Stimulated activated effector memory CD8-positive, alpha-beta T cell treated with anti-CD3 and anti-CD28 coated beads, Interleukin-12 subunit alpha, Interleukin-12 subunit beta, amount 100 ng/mL, for 72 hours (primary cell): ENCODE measurements around the gene ARMC3.

Experiments
- ATAC-seq: fragments of 150-1000 bp; cut with Tn5 transposase; 2 replicates; pipeline ENCODE4 v1.10.0; 2021
- DNase-seq, 2 donors: peaks; one replicate each; pipeline ENCODE4 v3.0.0; 2021 to 2022; ENCODE audit warnings: low spot score in 2 of 2
- H3K27ac Mint-ChIP-seq: one replicate; pipeline ENCODE4 v1.8.0; 2022; ENCODE audit warnings: mild to moderate bottlenecking, mixed read lengths
- H3K36me3 Mint-ChIP-seq: one replicate; pipeline ENCODE4 v1.8.0; 2022; ENCODE audit warnings: mild to moderate bottlenecking, mixed read lengths
- H3K4me1 Mint-ChIP-seq: one replicate; pipeline ENCODE4 v1.8.0; 2022; ENCODE audit warnings: mixed read lengths
- H3K4me3 Mint-ChIP-seq: one replicate; pipeline ENCODE4 v1.8.0; 2022; ENCODE audit warnings: mild to moderate bottlenecking, mixed read lengths
- H3K9me3 Mint-ChIP-seq: one replicate; pipeline ENCODE4 v1.8.0; 2022; ENCODE audit warnings: mixed read lengths

ARMC3 gene

DNA sequence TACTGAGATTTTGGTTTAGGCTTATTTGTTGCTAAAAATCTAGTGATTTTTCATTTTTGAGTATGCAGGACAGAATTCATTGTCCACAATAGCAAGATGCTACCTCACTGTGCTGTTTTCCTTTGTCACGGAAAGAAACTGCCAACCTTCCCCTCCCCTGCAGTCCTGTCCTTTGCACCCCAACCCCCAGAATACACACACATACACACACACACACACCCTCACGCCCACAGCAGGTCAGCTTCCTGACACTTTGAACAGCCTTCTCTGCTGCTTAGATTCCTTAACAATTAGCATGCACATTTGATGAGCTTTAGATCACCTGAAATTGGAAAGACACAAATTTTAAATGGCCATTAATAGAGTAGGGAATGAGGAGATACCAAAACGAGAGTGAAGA is 32.1 kb downstream of the ARMC3 start:
- ATAC-seq: no peak
- H3K36me3 Mint-ChIP-seq: no peaks in the 10 kb centered on the region
- no peak overlapping the region for H3K4me3 Mint-ChIP-seq
- H3K27ac Mint-ChIP-seq: no peak overlapping the region
- H3K4me1 Mint-ChIP-seq: no peaks in the 10 kb centered on the region
- no peak for DNase-seq
- H3K9me3 Mint-ChIP-seq: no peaks in the 10 kb centered on the region

DNA sequence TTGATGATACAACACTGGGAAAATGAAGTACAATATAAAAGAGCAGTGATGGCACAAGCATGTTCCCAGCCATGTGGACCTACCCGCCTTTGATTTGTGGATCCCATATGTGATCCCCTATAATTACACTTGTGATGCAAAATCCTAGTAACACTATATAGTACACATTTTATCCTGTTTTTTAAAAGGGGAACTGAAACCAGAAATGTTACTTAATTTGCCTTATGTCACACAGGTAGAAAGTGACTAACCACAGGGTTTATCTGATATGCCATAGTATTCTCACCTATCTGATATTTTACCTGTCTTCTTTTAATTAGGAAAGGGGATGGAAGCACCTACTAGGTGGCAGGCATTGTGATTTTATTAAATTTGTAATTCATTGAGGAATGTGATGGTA is 35.0 kb downstream of the ARMC3 start:
- ATAC-seq (no peak), DNase-seq (no peak)
- H3K4me3 Mint-ChIP-seq: no peak overlapping the region
- no peaks in the 10 kb centered on the region for H3K4me1 Mint-ChIP-seq
- H3K36me3 Mint-ChIP-seq: no peaks in the 10 kb centered on the region
- H3K27ac Mint-ChIP-seq: no peak overlapping the region
- H3K9me3 Mint-ChIP-seq: no peaks in the 10 kb centered on the region

DNA sequence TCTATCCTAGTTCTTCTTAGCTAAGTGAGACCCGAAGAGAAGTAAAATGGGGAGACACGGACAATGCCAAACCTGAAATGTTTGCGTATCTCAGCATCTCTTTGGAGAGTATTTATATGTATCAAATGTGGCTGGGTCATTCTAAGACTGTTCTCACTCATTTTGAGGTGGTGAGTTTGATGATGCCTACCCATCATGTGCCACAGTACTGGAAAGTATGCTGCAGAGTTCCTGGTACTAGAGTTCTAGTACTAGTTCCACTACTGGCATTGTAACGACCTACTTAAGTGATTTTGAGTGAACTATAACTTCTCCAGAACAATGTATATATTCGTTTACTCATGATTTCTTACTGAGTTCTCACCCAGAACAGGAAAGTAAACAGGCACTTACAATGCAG is 41.9 kb downstream of the ARMC3 start:
- no peaks in the 10 kb centered on the region for H3K9me3 Mint-ChIP-seq
- no peaks in the 10 kb centered on the region for H3K36me3 Mint-ChIP-seq
- H3K27ac Mint-ChIP-seq: peak overlapping the region; percentile 87
- H3K4me3 Mint-ChIP-seq: peak overlapping the region; percentile 2
- peaks cover 7% of the 10 kb centered on the region for H3K4me1 Mint-ChIP-seq
- ATAC-seq (peak; percentile 84), DNase-seq (no peak)

DNA sequence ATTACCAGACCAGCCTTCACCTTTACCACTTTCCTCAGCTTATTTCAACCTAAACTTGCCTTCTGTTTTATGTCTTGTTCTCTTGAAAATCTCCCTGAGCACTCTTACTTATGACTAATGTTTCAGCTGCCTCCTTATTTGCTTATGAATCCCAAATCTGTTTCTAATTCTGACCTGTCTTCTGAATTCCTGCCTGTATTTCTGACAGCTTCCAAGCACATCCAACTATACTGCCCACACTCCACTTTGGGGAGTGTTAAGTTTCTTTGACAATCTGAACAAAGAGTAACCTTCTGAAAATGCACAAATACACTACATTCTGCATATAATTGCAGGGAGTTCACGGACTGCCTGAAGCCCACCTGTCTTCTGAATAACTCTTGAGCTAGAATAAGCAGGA is 48.7 kb downstream of the ARMC3 start:
- no peaks in the 10 kb centered on the region for H3K4me1 Mint-ChIP-seq

DNA sequence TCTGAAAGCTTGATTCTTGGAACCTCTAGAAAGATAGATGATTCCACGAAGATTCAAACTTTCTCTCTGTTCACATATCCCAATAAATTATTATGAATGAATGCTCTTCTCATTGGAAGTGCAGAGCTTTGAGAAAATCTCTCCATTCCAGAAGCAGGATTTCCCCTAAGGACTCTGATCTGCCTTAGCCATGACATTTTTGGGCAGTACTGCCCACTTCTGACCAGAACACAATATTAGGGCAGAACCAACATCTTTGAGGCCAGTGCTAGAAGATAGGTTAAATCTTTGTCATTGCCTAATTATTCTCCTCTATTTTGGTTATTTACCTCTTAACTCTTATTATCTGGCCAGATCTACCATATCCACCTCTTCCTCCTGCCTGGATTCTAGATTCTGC is 49.9 kb downstream of the ARMC3 start:
- Mint-ChIP-seq H3K27ac (no peak overlapping the region), H3K9me3 (no peaks in the 10 kb centered on the region), H3K4me1 (no peaks in the 10 kb centered on the region), H3K36me3 (no peaks in the 10 kb centered on the region), H3K4me3 (no peak overlapping the region)
- DNase-seq: no peak
- no peak for ATAC-seq

More for the DNA sequence above, 48.7 kb downstream of the ARMC3 start:
- DNase-seq (no peak), ATAC-seq (no peak)
- H3K4me3 Mint-ChIP-seq: no peak overlapping the region
- H3K27ac Mint-ChIP-seq: no peak overlapping the region
- no peaks in the 10 kb centered on the region for H3K9me3 Mint-ChIP-seq
- H3K36me3 Mint-ChIP-seq: no peaks in the 10 kb centered on the region

DNA sequence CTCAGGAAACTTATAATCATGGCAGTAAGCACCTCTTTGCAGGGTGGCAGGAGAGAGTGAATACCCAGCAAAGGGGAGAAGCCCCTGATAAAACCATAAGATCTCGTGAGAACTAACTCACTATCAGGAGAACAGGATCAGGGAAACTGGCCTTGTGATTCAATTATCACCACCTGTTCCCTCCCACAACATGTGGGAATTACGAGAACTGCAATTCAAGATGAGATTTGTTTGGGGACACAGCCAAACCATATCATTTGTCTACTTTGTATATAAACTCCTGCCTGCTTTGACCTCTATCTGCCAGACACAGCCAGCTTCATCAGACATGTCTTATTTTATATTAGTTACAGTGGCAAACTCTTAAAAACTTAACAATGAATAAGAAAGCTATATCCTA is 50.4 kb downstream of the ARMC3 start:
- Mint-ChIP-seq H3K27ac (no peak overlapping the region), H3K4me3 (no peak overlapping the region), H3K9me3 (no peaks in the 10 kb centered on the region), H3K36me3 (no peaks in the 10 kb centered on the region), H3K4me1 (no peaks in the 10 kb centered on the region)
- DNase-seq (no peak), ATAC-seq (no peak)

DNA sequence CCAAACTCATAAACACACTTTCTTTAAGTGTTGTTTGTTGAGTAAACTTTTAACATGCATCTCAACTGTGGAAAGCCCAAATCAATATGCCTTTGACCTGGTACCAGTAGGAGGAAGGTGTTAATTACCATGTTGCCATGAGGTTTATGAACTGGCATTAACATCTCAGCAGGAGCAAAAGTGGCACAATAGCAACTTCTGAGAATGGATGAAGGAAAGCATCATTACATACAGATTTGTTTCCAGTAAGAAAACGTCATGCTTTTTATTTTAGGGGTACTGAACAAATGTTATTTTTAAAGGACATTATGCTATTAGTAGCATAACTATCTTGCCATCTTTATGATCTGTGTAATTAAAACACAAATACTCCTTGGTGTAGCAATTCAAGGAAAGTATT is 51.1 kb downstream of the ARMC3 start:
- H3K36me3 Mint-ChIP-seq: no peaks in the 10 kb centered on the region
- DNase-seq (no peak), ATAC-seq (no peak)
- H3K27ac Mint-ChIP-seq: no peak overlapping the region
- no peak overlapping the region for H3K4me3 Mint-ChIP-seq
- H3K9me3 Mint-ChIP-seq: no peaks in the 10 kb centered on the region
- no peaks in the 10 kb centered on the region for H3K4me1 Mint-ChIP-seq

DNA sequence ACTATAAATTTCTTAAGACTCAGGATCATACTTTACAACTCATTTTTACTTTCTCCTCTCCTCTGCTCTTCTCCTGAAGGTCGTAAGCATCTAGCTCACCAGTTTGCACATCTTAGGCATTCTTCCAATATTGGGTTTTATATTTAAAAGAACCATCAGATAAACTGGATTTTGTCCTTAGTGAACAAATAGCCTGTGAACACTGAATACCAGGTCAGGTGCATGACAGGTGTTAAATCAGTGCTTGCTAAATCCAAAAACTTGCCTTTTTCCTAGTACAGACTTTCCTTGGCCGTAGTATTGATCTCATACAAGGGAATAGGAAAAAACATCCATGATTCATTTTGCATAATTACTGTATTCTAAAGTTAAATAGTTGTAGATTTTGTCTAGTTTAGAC is 53.0 kb downstream of the ARMC3 start:
- DNase-seq (no peak), ATAC-seq (no peak)
- no peaks in the 10 kb centered on the region for H3K4me1 Mint-ChIP-seq
- H3K27ac Mint-ChIP-seq: no peak overlapping the region
- H3K9me3 Mint-ChIP-seq: no peaks in the 10 kb centered on the region
- H3K36me3 Mint-ChIP-seq: no peaks in the 10 kb centered on the region
- H3K4me3 Mint-ChIP-seq: no peak overlapping the region

DNA sequence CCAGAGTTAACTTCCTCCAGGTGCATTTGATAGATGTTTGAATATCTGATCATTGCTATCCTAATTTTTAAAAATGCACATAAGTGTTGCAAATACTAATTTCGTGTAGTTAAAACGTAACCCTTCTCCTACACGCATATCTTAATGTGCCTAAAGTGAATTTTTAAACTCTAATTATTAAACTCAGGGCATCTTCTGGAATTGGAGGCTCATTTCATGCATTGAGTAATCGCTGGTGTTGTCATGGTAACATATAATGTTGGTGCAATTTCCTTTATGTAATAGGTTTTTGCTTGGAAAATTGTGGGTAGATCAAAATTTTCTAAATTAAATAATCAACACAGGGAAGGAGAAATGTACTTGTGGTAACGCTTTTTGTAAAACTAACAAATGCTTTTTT is 56.2 kb downstream of the ARMC3 start:
- ATAC-seq: no peak
- no peaks in the 10 kb centered on the region for H3K9me3 Mint-ChIP-seq
- DNase-seq: no peak
- H3K4me3 Mint-ChIP-seq: no peak overlapping the region
- no peaks in the 10 kb centered on the region for H3K36me3 Mint-ChIP-seq
- no peak overlapping the region for H3K27ac Mint-ChIP-seq
- no peaks in the 10 kb centered on the region for H3K4me1 Mint-ChIP-seq

DNA sequence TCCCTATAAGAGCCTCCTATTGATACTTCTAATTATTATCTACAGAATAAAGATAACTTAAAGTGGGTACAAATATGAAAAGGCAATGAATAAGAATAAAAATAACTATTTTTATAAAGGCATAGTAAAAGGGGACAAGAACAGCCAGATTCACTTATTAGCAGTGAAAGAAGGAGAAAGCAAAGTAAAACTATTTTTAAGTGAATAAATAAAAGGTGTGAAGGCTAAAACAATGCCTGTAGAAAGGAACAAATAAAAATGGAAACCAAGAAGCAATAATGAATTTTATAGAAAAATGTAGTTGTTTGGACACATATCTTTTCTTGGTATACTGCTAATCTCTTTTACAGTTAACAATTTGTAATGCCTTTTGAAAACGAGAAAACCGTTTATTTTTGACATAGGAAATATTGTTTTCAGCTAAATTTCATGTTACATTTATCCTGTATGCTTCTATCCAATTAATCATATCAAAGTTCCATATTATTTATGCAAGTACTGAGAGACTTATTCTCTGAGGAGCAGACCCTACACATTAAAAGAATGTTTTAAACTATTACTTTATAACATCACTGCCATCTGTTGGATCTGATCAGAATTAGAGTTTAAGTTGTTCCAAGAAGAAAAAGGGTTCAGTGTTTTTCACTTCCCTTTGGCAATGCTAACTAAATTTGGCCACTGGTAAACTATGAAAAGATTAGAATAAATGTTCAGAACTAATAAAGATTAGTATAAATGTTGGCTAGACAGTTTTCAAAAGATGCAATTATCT is 59.1 kb downstream of the ARMC3 start:
- Mint-ChIP-seq H3K4me1 (no peaks in the 10 kb centered on the region), H3K9me3 (no peaks in the 10 kb centered on the region), H3K4me3 (no peak overlapping the region), H3K36me3 (no peaks in the 10 kb centered on the region), H3K27ac (no peak overlapping the region)
- no peak for ATAC-seq
- no peak for DNase-seq

DNA sequence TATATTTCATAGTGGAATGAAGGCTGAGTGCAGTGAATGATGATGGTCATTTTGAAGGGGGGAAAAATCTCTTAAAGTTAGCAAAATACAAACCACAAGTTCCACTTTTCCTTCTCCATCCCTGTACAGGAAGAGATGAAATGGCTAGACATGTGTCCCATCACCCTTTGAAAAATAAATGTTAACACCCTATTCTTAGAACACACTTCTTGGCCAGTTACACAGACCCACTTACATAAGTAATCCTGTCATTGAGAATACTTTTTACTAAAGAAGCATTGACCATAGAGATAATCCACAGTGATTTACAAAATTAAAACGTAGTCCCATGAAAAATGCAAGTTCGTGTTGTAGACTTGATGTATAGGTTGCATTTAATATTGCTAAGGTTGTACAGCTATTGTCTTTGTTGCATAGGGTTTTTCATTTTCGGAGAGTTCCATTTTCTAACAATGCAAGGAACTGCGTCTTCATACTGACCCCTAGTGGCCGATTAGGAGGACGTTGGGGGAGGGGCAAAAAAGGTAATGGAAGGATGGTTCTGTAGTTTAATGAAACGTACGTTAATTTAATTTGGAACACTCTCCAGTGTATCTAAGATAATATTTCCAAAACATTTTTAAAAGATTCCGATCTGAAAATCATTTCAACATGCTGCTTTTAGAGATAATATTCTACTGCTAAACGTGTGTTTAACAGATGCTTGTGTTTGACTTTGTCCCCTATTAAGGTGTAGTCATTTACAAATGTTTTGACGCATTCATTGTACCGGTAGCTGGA is 60.9 kb downstream of the ARMC3 start:
- Mint-ChIP-seq H3K4me3 (no peak overlapping the region), H3K27ac (no peak overlapping the region), H3K4me1 (no peaks in the 10 kb centered on the region), H3K9me3 (no peaks in the 10 kb centered on the region), H3K36me3 (no peaks in the 10 kb centered on the region)
- DNase-seq (peak; percentile 53 to 81), ATAC-seq (peak; percentile 61)

DNA sequence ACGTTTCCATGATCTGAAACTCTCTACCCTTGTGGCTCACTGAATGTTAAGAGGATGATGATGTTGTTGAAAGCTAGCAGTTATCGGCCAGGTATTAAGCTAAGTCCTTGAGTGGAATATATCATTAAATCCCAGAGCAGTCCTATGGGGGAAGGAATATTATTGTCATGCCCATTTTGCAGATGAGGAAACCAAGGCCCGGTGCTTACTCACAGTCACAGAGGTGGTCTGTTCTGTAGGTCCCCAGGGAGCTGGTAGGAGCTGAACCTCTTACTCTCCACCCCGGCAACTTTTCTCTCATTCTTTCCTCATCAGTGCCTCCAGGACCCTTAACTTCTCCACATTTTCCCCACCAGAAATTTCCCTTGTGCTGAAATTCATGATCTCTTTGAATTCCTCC is 62.6 kb downstream of the ARMC3 start:
- Mint-ChIP-seq H3K36me3 (no peaks in the 10 kb centered on the region), H3K9me3 (no peaks in the 10 kb centered on the region), H3K27ac (no peak overlapping the region), H3K4me1 (no peaks in the 10 kb centered on the region), H3K4me3 (no peak overlapping the region)
- ATAC-seq: no peak
- no peak for DNase-seq

DNA sequence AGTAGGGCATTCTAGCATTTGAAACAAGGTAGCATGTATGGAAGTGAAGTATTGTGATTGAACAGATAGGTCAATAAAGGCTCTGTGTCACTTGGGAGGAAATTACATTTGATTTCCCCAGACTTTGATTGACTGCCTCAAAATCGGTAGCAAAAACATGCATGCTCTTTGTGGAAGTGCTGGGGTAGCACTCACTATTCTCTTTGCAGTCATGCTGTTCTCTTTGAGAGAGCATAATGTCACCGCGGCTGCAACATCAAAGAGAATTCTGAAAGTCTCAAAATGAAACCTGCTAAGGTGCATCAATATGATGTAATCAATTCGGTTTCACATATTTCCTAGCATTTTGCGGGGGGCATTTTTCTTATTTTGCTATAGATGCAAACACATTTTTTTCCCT is 64.2 kb downstream of the ARMC3 start:
- DNase-seq: no peak

DNA sequence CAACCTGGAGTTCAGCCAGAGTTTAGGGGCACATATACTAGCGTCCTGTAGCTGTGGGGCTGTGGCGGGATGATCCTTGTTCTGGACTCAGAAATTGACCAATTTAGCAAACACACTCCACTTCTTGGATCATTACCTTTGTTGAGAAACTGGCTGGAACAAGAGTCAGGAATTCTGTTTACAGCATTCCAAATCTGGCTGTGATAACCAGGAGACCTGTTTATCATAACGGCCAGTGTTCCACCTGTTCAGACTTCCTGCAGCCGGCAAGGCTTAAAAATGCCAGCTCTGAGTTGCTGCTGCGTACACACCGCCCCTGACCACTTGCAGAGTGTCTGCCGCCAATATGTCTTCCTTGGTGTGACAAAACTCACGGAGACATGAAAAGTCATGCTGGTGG is 64.8 kb downstream of the ARMC3 start:
- ATAC-seq (no peak), DNase-seq (no peak)
- Mint-ChIP-seq H3K36me3 (no peaks in the 10 kb centered on the region), H3K27ac (no peak overlapping the region), H3K9me3 (no peaks in the 10 kb centered on the region), H3K4me1 (no peaks in the 10 kb centered on the region), H3K4me3 (no peak overlapping the region)

More for the DNA sequence above, 64.2 kb downstream of the ARMC3 start:
- ATAC-seq: peak; percentile 47
- H3K9me3 Mint-ChIP-seq: no peaks in the 10 kb centered on the region
- H3K36me3 Mint-ChIP-seq: no peaks in the 10 kb centered on the region
- no peak overlapping the region for H3K4me3 Mint-ChIP-seq
- no peak overlapping the region for H3K27ac Mint-ChIP-seq
- no peaks in the 10 kb centered on the region for H3K4me1 Mint-ChIP-seq

DNA sequence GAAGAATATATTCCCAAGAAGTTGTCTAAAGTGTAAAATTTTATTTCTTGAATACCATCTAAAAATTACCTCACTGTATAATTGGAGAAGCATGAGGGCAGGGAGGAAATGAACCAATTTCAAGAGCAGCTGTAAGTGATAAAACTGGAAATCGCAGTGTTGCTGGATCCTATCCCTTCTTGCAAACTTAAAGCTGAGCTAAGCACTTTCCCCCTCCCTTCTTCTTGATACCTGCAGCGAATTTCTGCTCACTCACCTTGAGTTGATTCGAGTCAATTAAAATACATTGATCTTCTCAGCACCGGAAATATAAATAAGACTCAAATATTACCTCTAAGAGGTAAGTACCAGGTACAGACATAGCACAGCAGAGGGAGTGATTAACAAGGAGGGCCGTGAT is 65.5 kb downstream of the ARMC3 start:
- ATAC-seq: no peak
- Mint-ChIP-seq H3K9me3 (no peaks in the 10 kb centered on the region), H3K4me3 (no peak overlapping the region), H3K4me1 (no peaks in the 10 kb centered on the region), H3K36me3 (no peaks in the 10 kb centered on the region), H3K27ac (no peak overlapping the region)
- no peak for DNase-seq

DNA sequence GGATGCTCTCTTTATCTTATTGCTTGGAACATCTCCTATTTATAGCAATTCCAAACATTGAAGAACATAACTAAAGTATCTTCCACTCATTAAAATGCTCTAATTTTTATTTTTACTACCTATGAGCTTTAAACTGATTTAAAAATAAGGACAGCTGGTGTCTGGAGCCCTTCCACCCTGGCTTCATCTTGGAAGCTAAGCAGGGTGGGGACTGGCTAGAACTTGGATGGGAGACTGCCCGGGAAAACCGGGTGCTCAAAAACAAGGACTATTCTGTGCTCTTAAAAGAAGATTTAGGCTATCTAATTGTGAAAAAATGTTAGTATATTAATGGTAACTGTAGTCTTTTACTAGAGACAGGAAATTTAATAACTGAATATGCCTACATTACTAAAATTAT is 69.2 kb downstream of the ARMC3 start:
- ATAC-seq: no peak
- no peak overlapping the region for H3K27ac Mint-ChIP-seq
- no peaks in the 10 kb centered on the region for H3K4me1 Mint-ChIP-seq
- H3K4me3 Mint-ChIP-seq: no peak overlapping the region
- no peaks in the 10 kb centered on the region for H3K9me3 Mint-ChIP-seq
- no peak for DNase-seq
- no peaks in the 10 kb centered on the region for H3K36me3 Mint-ChIP-seq
